SHP77 (cell line): ENCODE measurements around the gene UCHL5.
"Not testable (repeated sequence)": the region's sequence is repeated elsewhere in the genome, so short reads cannot be mapped to it uniquely, and the experiment has no call there.

Experiments used
- DNase-seq, 2 experiments: peaks; one replicate each; lab custom pipeline; 2025; lab: John Stamatoyannopoulos, UW

The UCHL5 gene

GRCh38 chr1:193062698-193063463 lies 3.7 kb upstream of the UCHL5 start:
- DNase-seq = no peak

- no peak for DNase-seq
These were observed 1.8 kb upstream of the UCHL5 start for GRCh38 chr1:193060938-193061337.

GRCh38 chr1:193060406-193060805 lies 1.2 kb upstream of the UCHL5 start:
- DNase-seq = no peak

- DNase-seq = no peak
These were observed 899 bp upstream of the UCHL5 start for GRCh38 chr1:193060115-193060403.

GRCh38 chr1:193058529-193059281 lies 455 bp downstream of the UCHL5 start:
- DNase-seq = peak; percentile 45 to 61

GRCh38 chr1:193054169-193054675 lies 4.9 kb downstream of the UCHL5 start:
- no peak for DNase-seq

- DNase-seq = not testable (repeated sequence)
These were observed 10.2 kb downstream of the UCHL5 start for GRCh38 chr1:193048913-193049312.

- no peak for DNase-seq
These were observed 16.1 kb downstream of the UCHL5 start for GRCh38 chr1:193042766-193043691.

GRCh38 chr1:193040011-193040410 lies 19.1 kb downstream of the UCHL5 start:
- no peak for DNase-seq

GRCh38 chr1:193036337-193037047 lies 22.7 kb downstream of the UCHL5 start:
- DNase-seq = no peak

- no peak for DNase-seq
These were observed 25.6 kb downstream of the UCHL5 start for GRCh38 chr1:193033610-193034009.

GRCh38 chr1:193032643-193033427 lies 26.3 kb downstream of the UCHL5 start:
- not testable (repeated sequence) for DNase-seq

GRCh38 chr1:193031431-193031830 lies 27.7 kb downstream of the UCHL5 start:
- no peak for DNase-seq

GRCh38 chr1:193030280-193030679 lies 28.9 kb downstream of the UCHL5 start:
- no peak for DNase-seq

GRCh38 chr1:193025218-193025617 lies 33.9 kb downstream of the UCHL5 start:
- DNase-seq = no peak

- DNase-seq = peak; percentile 28 to 44
These were observed 39.6 kb downstream of the UCHL5 start for GRCh38 chr1:193019442-193020026.

- no peak for DNase-seq
These were observed 42.4 kb downstream of the UCHL5 start for GRCh38 chr1:193016788-193017187.

GRCh38 chr1:193014400-193014799 lies 44.8 kb downstream of the UCHL5 start:
- DNase-seq = no peak

GRCh38 chr1:193013707-193014106 lies 45.5 kb downstream of the UCHL5 start:
- peak in 1 of 2 experiments; percentile 15 for DNase-seq

GRCh38 chr1:193013005-193013404 lies 46.2 kb downstream of the UCHL5 start:
- DNase-seq = no peak
